ENCODE data around the gene ZNF398.

Gene ZNF398

DNA sequence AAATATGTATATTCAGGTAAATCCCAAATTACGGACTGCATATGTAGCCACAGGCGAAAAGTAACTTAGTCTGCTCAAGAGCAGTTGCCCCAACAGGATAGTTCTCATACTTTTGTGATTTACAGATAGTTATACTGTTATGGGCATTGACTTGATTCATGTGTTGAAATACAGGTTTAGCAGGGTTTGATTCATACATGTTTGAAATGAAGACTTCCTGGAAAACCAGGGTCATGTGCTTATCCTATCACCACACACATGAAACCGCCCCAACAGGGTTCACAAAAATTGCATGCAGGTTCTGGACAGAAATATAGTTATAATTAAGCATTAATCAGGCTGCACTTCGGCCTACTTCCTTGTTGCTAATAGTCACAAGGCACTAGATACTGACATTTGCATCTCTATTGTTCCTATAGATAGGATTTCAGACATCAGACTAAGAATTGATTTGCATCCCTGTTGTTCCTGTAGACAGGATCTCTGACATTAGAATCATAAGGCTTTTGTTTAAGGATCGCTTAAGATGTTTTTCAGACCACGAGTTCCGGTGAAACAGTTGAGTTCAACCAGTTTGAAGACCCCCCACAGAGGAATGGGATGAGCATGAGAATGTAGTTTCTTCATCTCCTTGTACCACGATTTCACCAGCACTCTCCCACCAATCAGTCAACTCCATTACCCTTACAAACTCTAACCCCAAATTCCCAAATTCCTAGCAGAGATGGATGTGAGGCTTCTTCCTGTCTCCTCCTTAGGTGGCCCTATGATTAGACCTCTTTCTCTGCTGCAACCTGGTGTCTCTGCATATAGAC lies 2.0 kb upstream of the ZNF398 start:
- DNase-seq: no peak
- intact Hi-C loops (cut with DNase I): loop anchor here (5.0 kb wide), 1 partner anchor 92 kb away; the partner anchor contains the start of gene ZNF212

DNA sequence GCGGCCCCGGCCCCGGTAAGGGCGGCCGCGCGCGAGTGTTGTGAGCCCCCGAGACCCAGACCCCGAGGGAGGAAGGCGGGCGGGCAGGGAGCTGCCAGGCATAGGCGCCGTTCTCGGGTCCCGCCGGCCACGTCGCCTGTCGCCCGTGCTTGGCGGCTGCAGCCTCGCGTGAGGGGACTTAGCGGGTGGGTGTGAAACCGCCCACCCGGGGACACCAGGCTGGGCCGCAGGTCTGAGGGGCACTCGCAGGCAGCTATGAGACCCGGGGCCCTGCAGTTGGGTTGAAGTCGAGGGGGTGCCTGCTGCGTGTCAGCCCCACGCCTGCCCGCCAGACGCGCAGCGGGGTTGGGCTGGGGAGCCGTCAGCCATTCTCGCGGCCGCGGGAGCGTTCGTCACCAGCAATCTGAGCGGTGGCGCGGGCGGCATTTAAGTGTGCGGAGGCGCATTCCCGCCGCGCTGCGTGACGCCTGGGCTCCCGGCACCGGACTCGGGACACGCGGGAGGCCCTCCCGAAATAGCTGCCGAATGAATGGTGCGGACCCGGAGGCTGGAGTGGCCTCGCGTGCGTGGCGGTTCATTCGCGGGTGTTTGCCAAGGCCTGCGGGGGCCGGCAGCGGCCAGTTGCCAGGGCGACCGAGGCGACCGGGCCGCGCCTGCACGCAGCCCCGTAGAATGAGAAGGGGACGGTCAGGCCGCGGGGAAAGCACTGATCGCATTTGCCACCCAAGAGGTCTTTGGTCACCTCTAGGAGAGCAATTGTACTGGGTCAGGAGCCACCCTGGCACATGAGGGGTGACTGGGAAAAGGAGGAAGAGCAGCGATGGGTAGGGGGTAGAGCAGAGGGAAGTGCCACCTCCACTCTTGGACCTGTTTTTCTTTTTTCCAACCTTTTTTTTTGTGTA lies 750 bp downstream of the ZNF398 start:
- peak; percentile 32 to 93 (median 60) for DNase-seq
- intact Hi-C loops (cut with DNase I): loop anchor here (1.0 to 5.0 kb wide), 2 partner anchors 22 to 89 kb away; partner anchors contain the start of genes ZNF212 and ZNF425

DNA sequence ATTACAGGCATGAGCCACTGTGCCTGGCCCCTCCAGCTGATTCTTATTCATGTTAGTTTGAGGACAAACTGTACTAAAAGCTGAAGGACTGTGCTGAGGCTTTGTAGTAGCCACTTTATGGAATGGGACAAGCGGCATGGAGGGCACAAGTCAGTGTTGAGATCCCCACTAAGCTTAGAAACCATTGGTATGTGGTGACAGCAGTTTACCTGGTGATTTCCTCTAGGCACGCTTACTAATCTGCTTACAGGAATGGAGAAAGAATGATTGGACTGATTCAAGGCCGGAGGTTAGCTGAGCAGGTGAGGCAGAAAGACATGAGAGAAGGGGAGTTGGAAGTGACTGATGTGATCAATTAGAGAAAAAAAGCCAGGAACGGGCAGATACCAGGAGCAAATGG lies 3.7 kb downstream of the ZNF398 start:
- DNase-seq: no peak
- intact Hi-C loops (cut with DNase I): no loop called here

DNA sequence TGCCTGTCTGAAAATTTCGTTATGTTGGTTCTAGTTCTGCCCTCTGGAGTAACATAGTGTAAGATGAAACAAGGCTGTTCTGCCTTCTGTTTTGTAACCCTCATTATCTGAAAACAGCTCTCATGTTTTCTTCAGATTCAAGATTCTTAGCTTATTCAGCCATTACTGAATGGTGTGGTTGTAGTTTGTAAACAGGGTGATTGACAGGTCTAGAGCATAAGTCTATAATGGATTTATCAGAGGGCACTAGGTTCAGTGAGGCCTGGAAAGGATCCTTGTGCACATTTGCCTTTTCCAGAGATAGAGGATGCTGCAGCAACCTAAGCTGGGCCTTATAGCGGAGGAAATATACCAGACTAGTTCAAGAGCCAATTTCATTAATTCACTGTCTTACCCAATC lies 6.1 kb downstream of the ZNF398 start:
- intact Hi-C loops (cut with DNase I): no loop called here
- no peak for DNase-seq

DNA sequence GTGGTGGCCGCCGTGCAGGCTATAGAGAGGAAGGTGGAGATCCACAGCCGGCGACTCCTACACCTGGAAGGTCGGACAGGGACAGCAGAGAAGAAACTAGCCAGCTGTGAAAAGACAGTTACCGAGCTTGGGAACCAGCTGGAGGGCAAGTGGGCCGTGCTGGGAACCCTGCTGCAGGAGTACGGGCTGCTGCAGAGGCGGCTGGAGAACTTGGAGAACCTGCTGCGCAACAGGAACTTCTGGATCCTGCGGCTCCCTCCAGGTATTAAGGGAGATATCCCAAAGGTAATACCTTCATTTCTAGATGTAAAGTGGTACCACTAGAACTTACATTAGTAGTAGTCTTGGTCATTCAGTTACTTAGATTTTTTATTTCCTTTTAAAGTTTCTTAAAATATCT lies 6.8 kb downstream of the ZNF398 start:
- intact Hi-C loops (cut with DNase I): no loop called here
- DNase-seq: no peak

DNA sequence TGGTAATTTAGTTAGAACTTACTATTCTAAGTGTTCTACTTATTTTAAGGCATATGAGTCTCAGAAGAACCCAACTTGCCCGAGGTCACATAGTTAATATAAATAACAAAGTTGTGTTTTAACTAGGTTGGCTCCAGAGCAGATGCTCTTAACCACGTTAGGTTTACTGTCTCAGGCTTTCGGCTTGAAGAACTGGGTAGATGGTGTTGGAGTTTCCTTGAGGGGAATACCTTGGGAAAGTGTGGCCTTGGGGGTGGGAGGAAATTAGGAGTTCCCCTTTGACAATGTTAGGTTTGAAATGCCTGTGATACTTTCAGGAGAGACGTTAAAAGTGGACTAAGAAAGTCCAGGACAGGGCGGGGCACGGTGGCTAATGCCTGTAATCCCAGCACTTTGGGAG lies 9.6 kb downstream of the ZNF398 start:
- intact Hi-C loops (cut with DNase I): no loop called here
- no peak for DNase-seq

DNA sequence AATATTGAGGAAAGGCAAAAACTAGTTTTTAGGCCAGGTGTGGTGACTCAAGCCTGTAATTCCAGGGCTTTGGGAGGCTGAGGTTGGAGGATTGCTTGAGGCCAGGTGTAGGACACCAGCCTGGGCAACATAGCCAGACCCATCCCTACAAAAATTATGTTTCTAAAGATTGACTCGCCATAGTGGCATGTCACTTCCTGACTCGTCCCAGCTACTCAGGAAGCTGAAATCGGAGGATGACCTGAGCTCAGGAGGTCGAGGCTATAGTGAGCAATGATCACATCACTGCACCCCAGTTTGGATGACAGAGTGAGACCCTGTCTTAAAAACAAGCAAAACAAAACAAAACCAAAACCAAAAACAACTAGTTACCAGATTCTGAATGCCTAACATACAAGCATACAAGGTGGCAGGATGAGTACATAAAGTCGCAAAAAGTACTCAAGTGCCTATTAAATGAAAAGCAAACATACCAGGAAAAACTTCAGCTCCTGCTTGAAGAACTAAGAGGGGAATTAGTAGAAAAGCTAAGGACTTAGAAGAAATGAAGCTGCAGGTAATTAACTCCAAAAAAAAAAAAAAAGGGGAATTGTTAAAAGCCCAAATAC lies 14.1 kb downstream of the ZNF398 start:
- DNase-seq: no peak
- intact Hi-C loops (cut with DNase I): no loop called here

DNA sequence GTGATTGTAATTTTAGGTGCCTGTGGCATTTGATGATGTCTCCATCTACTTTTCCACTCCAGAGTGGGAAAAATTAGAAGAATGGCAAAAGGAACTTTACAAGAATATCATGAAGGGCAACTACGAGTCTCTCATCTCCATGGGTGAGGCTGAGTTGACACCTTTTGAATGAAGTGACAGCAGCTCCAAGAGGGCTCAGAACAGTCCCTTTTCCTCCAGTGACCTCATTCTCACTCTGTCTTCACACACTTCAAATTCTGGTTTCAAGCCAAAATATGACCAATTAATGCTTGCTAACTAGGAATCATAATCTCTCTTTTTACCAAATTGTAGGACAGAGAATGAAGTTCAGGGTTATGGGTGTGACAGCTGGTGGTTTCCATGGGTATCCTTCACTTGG lies 18.9 kb downstream of the ZNF398 start:
- intact Hi-C loops (cut with DNase I): no loop called here
- no peak for DNase-seq

DNA sequence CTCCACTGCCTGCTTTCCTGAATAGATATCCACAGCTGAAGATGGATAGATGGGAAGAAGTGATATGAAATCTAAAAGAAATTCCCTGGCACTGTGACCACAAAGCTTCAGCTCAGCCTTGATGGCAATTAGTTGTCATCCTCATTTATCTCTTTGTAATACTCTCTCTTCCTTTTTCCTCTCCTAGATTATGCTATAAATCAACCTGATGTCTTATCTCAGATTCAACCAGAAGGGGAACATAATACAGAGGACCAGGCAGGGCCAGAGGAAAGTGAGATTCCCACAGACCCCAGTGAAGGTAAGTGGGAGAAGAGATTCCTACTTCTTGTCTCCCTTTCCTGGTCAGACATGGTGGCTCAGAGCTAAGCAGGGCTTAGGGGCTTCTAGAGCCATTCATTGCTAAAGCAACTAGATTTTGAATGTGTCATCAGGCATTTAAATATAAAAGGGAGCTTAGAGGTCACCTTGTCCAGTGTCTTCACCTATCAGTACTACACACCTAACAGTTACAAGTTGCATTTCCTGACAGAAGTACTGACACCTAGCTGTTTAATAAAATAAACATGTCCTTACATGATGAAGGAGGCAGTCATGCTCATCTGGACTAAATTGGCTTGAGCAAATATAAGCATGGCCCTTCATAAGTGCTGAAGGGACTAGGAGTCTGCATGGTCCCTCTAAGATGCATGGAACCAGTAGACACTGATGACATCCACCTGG lies 19.5 kb downstream of the ZNF398 start:
- no peak for DNase-seq
- intact Hi-C loops (cut with DNase I): no loop called here

DNA sequence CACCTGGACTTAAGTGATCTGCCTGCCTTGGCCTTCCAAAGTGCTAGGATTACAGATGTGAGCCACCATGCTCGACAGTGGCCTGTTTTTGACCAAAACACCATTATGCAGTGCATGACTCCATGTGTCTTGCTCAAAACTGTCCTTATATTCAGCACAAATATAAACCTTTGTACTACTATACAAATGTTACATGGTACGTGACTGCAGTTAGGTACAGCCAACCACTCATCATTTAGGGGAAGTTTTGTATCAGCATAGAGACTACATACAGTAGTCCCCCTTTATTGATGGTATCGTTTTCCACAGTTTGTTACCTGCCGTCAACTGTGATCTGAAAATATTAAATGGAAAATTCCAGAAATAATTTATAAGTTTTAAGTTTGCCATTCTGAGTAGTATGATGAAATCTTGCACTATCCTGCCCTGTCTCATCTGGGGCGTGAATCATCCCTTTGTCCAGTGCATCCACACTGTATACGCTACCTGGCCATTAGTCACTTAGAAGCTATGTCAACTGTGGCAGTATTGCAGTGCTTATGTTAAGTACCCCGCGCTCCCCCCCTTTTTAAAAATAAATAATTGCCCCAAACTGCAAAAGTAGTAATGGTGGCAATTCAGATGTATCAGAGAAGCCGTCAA lies 24.8 kb downstream of the ZNF398 start:
- intact Hi-C loops (cut with DNase I): no loop called here

DNA sequence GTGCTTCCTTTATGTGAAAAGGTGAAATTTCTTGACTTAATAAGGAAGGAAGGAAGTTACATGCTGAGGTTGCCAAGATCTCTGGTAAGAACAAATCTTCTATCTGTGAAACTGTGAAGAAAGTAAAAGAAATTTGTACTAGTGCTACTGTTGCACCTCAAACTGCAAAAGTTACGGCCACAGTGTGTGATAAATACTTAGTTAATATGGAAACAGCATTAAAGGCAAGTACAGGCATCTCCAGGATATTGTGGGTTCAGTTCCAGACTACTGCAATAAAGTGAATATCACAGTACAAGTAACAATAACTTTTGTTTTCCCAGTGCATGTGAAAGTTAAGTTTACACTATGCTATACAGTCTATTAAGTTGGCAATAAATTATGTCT lies 25.3 kb downstream of the ZNF398 start:
- intact Hi-C loops (cut with DNase I): no loop called here
- no peak for DNase-seq

More for the DNA sequence above, 24.8 kb downstream of the ZNF398 start:
- DNase-seq: no peak

DNA sequence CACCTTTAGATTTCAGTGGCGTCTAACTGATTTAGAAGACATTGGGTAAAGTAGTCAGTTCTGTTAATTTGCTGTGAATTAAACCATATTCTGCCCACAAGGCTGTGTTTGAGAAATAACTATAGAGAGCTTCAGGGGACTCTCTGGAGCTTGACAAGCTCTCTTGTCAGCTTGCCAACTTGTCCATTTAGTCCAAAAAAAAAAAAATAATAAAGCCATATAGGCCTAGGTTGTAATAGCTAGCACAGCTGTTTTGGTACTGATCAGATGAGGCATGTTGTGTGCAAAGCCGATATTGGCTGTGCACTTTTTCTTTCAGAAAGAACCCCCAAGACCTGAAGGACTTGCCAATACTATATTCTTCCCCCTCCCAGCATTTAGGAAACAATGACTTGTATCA lies 27.9 kb downstream of the ZNF398 start:
- DNase-seq: no peak
- intact Hi-C loops (cut with DNase I): no loop called here

DNA sequence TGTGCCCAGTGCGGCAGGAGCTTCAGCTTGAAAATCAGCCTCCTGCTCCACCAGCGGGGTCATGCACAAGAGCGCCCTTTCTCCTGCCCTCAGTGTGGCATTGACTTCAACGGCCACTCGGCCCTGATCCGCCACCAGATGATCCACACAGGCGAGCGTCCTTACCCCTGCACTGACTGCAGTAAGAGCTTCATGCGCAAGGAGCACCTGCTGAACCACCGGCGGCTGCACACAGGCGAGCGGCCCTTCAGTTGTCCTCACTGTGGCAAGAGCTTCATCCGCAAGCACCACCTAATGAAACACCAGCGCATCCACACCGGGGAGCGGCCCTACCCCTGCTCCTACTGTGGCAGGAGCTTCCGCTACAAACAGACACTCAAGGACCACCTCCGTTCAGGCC lies 32.0 kb downstream of the ZNF398 start:
- intact Hi-C loops (cut with DNase I): no loop called here

DNA sequence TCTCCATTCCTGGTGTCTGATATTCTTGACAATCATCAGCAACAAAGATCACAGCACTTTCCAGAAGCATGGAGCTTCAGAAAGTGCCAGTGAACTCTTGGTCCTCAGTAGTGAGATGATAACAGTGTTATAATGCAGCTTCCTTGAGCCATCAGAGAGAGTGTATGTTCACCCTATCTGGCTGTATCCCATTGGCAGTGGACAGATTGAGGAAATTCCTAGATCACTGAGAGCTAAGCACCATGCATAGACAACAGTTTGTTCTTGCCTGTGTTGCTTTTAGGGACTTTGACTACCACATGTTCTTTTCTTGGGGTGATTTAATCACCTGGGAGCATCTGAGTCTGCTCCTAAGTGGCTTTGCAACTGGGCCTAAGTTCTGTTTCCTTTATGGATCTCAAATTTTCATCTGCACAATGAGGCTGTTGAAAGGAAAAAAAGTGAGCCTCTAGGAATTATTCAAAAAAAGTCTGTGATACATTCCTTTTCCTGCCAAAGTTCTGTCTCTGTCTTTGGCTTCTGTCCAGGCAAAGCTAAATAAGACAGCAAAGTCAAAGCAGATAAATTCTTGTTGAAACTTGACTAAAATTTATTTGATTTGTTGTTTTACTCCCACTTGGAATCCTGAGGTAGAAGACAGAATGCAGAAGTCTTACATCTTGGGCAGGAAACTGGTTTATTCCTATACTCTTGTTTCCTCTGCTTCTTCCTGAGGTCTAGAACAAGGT lies 33.6 kb downstream of the ZNF398 start:
- DNase-seq: no peak
- intact Hi-C loops (cut with DNase I): no loop called here

More for the DNA sequence above, 32.0 kb downstream of the ZNF398 start:
- DNase-seq: no peak

DNA sequence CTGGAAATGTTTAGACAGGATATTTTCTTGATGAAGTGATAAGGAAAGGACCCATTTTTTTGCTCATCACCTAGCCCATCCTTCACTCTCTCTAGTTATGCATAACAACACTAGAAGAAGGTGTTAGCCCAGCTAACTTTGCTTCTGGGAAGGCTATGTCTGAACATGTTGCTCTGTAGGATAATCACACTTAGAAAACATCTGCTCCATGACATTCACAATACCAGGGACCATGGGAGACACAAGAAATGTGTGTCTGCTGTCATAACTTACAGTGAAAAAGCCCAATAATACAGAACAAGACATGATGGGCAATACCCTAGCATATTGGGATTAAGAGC lies 34.2 kb downstream of the ZNF398 start:
- intact Hi-C loops (cut with DNase I): no loop called here
- DNase-seq: no peak

DNA sequence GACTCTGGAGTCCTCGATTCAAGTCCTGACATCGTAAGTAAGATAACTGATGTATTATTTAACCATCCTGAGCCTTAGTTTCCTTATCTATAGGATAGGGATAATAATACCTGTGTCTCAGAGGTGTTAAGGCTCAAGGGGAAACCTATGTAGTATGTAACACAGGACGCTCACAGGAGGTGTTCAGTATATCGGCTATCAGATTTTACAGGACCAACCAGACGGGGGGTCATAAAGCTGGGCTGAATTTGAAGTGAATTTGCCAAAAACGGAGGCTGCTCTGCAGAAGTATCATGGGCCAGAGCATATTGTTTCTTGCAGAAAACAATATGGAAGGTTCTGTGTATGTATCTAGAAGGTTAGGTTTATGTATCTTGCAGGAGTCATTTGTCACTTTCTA lies 37.0 kb downstream of the ZNF398 start:
- DNase-seq: no peak
- intact Hi-C loops (cut with DNase I): no loop called here

DNA sequence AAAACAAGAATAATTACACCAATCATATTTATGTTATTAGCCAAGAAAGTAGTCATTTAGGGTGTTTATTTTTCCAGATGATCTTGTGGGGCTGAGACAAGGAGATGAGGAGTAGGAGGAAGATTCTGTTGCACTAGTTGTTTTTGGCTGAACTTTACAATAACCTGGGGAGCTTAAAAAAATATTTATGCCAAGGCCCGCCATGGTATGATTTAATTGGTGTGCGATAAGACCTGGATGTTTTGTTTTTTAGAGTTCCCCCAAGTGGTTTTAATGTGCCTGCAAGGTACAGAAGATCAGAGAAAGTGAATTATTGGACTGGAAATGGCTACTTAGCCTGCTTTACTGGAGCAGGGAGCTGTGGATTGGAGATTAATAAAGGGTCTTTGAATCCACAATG lies 41.0 kb downstream of the ZNF398 start:
- no peak for DNase-seq
- intact Hi-C loops (cut with DNase I): no loop called here

DNA sequence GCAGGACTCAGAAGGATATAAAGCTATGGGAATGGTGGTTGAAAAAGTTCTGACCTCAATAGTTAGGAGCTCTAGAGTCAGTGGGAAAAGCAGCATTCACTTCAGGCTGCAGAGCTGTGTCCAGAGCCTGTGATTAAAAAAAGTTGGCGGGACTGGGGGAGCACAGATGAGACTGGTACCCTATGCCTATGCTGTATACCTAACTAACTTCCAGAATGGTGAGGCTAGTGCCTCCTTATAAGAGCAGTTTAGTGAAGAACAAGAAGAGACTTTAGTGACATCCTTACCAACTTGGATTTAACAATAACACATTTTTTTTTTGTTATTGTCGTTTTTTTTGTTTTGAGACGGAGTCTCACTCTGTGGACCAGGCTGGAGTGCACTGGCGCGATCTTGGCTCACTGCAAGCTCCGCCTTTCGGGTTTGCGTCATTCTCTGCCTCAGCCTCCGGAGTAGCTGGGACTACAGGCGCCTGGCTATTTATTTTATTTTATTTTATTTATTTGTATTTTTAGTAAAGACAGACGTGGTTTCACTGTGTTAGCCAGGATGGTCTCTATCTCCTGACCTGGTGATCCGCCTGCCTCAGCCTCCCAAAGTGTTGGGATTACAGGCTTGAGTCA lies 41.5 kb downstream of the ZNF398 start:
- DNase-seq: no peak
- intact Hi-C loops (cut with DNase I): no loop called here

DNA sequence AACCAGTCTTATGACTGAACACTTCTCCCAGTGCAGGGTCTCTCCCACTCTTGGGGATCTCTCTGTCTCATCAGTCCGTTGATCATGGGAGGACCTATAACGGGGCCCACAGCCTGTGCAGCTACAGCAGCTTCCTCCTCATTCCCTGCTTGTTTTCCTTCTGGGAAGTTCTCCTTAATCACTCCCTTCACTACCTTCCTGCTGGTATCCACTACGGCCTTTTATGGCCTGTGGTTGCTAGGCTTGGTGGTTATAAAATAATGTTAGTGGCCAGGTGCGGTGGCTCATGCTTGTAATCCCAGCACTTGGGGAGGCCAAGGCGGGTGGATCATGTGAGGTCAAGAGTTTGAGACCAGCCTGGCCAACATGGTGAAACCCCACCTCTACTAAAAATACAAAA lies 44.6 kb downstream of the ZNF398 start:
- intact Hi-C loops (cut with DNase I): no loop called here
- no peak for DNase-seq
